Measurements from ENCODE around the gene KCP. TPM values are rescaled to one million over a fixed set of nuclear protein-coding genes. Genes with fewer than 3 reads are reported as not detected.

KCP gene
- total RNA-seq, 2 experiments from 2014 or later: 0.11 TPM; not detected in 1

- Mint-ChIP-seq H3K27ac (no peak overlapping the region), H3K27me3 (peaks cover 58% of the 10 kb centered on the region), H3K4me3 (no peak overlapping the region), H3K36me3 (ENCODE audit: low read depth) (no peaks in the 10 kb centered on the region), H3K9me3 (no peaks in the 10 kb centered on the region), H3K4me1 (ENCODE audit: low read depth) (peaks cover 6% of the 10 kb centered on the region)
- CTCF ChIA-PET: no interaction called here
- DNase-seq: no peak
- POLR2A ChIA-PET: no interaction called here
- intact Hi-C loops (cut with DNase I, micrococcal nuclease): no loop called here
- Histone ChIP-seq H3K27ac (ENCODE audit: low read depth in 1 of 2, low read length in 2 of 2) (no peak overlapping the region), H3K4me3 (ENCODE audit: low read length) (peak overlapping the region; percentile 36), H3K27me3 (ENCODE audit: control insufficient read depth in 1 of 2, insufficient read depth in 2 of 2, low read length in 2 of 2) (peaks cover 22 to 32% of the 10 kb centered on the region in 2 experiments), H3K4me1 (ENCODE audit: insufficient read depth, low read length) (peaks cover 13% of the 10 kb centered on the region), H3K9me3 (ENCODE audit: control insufficient read depth in 1 of 2, insufficient read depth in 1 of 2, low read length in 2 of 2) (peaks cover 0 to 8% of the 10 kb centered on the region in 2 experiments), H3K36me3 (ENCODE audit: insufficient read depth, low read length) (no peaks in the 10 kb centered on the region)
- TF ChIP-seq, protein P1, sequence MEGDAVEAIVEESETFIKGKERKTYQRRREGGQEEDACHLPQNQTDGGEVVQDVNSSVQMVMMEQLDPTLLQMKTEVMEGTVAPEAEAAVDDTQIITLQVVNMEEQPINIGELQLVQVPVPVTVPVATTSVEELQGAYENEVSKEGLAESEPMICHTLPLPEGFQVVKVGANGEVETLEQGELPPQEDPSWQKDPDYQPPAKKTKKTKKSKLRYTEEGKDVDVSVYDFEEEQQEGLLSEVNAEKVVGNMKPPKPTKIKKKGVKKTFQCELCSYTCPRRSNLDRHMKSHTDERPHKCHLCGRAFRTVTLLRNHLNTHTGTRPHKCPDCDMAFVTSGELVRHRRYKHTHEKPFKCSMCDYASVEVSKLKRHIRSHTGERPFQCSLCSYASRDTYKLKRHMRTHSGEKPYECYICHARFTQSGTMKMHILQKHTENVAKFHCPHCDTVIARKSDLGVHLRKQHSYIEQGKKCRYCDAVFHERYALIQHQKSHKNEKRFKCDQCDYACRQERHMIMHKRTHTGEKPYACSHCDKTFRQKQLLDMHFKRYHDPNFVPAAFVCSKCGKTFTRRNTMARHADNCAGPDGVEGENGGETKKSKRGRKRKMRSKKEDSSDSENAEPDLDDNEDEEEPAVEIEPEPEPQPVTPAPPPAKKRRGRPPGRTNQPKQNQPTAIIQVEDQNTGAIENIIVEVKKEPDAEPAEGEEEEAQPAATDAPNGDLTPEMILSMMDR (IDR thresholded peaks at IDR 0.05): no peak
- no peak for ATAC-seq (ENCODE audit: poor library complexity)
Observed at GRCh38 chr7:128915841-128916642, 5.5 kb upstream of the KCP start.

- intact Hi-C loops (cut with DNase I, micrococcal nuclease): no loop called here
- H3K4me3 ChIP-seq (ENCODE audit: low read length): peak overlapping the region; percentile 36
- ChIA-PET CTCF (no interaction called here), POLR2A (no interaction called here)
- TF ChIP-seq, protein P1 (IDR thresholded peaks at IDR 0.05): no peak
- H3K4me1 ChIP-seq (ENCODE audit: insufficient read depth, low read length): peaks cover 13% of the 10 kb centered on the region
- H3K36me3 Mint-ChIP-seq (ENCODE audit: low read depth): no peaks in the 10 kb centered on the region
- DNase-seq (no peak), ATAC-seq (ENCODE audit: poor library complexity) (no peak)
- H3K27me3 ChIP-seq (ENCODE audit: control insufficient read depth in 1 of 2, insufficient read depth in 2 of 2, low read length in 2 of 2): peaks cover 23 to 33% of the 10 kb centered on the region in 2 experiments
- H3K27ac Mint-ChIP-seq: no peak overlapping the region
- H3K9me3 ChIP-seq (ENCODE audit: control insufficient read depth in 1 of 2, insufficient read depth in 1 of 2, low read length in 2 of 2): peaks cover 0 to 8% of the 10 kb centered on the region in 2 experiments
- peaks cover 6% of the 10 kb centered on the region for H3K4me1 Mint-ChIP-seq (ENCODE audit: low read depth)
- peak overlapping the region; percentile 6 for H3K4me3 Mint-ChIP-seq
- H3K9me3 Mint-ChIP-seq: no peaks in the 10 kb centered on the region
- no peaks in the 10 kb centered on the region for H3K36me3 ChIP-seq (ENCODE audit: insufficient read depth, low read length)
- peaks cover 57% of the 10 kb centered on the region for H3K27me3 Mint-ChIP-seq
- no peak overlapping the region for H3K27ac ChIP-seq (ENCODE audit: low read depth in 1 of 2, low read length in 2 of 2)
Observed at GRCh38 chr7:128915271-128915819, 4.8 kb upstream of the KCP start.

DNA sequence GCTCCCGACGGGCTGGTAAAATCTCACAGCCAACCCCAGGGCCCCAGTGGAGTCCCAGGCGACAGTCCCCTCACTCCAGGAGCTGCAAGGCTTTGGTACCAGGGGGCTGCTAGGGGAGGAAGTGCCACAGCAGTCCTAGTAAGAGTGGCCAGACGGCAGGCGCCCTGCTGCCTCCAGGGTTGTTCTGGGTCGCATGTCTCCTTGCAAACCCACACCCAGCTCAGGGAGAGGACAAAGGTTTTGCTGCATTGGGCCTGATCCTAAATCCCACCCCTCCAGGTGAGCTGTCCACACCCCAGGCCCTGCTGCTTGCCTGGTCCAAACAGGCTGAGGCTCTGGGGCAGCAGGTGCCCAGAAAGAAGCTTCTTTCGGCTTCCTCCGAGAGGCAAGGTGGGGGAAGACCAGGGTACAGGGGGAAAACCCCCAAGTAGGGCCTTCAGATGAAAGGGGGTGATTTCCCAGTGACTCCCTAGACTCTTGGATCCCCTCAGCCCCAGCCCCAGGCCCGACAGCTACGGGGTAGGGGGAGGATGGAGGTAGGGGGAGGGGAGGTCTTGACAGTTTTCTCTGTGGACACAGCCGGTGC lies 4.2 kb upstream of the KCP start:
- Histone ChIP-seq H3K4me1 (ENCODE audit: insufficient read depth, low read length) (peaks cover 13% of the 10 kb centered on the region), H3K9me3 (ENCODE audit: control insufficient read depth in 1 of 2, insufficient read depth in 1 of 2, low read length in 2 of 2) (peaks cover 0 to 12% of the 10 kb centered on the region in 2 experiments), H3K27ac (ENCODE audit: low read depth in 1 of 2, low read length in 2 of 2) (no peak overlapping the region), H3K4me3 (ENCODE audit: low read length) (no peak overlapping the region), H3K27me3 (ENCODE audit: control insufficient read depth in 1 of 2, insufficient read depth in 2 of 2, low read length in 2 of 2) (peaks cover 30 to 39% of the 10 kb centered on the region in 2 experiments), H3K36me3 (ENCODE audit: insufficient read depth, low read length) (no peaks in the 10 kb centered on the region)
- ATAC-seq (ENCODE audit: poor library complexity) (peak; percentile 34), DNase-seq (peak in 2 of 14 experiments; percentile 48 to 57)
- Mint-ChIP-seq H3K9me3 (no peaks in the 10 kb centered on the region), H3K27me3 (peaks cover 62% of the 10 kb centered on the region), H3K36me3 (ENCODE audit: low read depth) (no peaks in the 10 kb centered on the region), H3K4me1 (ENCODE audit: low read depth) (peaks cover 6% of the 10 kb centered on the region), H3K4me3 (no peak overlapping the region), H3K27ac (no peak overlapping the region)
- ChIA-PET CTCF (no interaction called here), POLR2A (no interaction called here)
- intact Hi-C loops (cut with DNase I, micrococcal nuclease): no loop called here
- TF ChIP-seq, protein P1 (IDR thresholded peaks at IDR 0.05): no peak

Data from CD4-positive, alpha-beta T cell (primary cell).